Activated naive CD4-positive, alpha-beta T cell treated with anti-CD3 and anti-CD28 coated beads for 36 hours (primary cell): ENCODE results near the gene RBP3. TPM values are rescaled to one million over a fixed set of nuclear protein-coding genes. Genes with fewer than 3 reads are reported as not detected.

Source experiments
- CTCF ChIA-PET: fragments of 350-600 bp; sonication (Branson Sonifier 250); formaldehyde crosslinking; loops from one replicate; lab custom pipeline; 2021; ENCODE audit warnings: antibody characterized with exemption; lab: Charles Lee
- DNase-seq: peaks from one replicate; pipeline ENCODE4 v3.0.0-alpha.2; 2020
- H3K27ac Mint-ChIP-seq: one replicate; pipeline ENCODE4 v1.8.0; 2021; ENCODE audit warnings: mild to moderate bottlenecking, mixed read lengths
- H3K27me3 Mint-ChIP-seq: one replicate; pipeline ENCODE4 v1.8.0; 2021; ENCODE audit warnings: low read depth, mixed read lengths
- H3K36me3 Mint-ChIP-seq: one replicate; pipeline ENCODE4 v1.8.0; 2021; ENCODE audit warnings: low read depth, mixed read lengths
- H3K4me1 Mint-ChIP-seq: one replicate; pipeline ENCODE4 v1.8.0; 2021; ENCODE audit warnings: low read depth, mixed read lengths
- H3K4me3 Mint-ChIP-seq: one replicate; pipeline ENCODE4 v1.8.0; 2021; ENCODE audit warnings: mild to moderate bottlenecking, moderate library complexity, mixed read lengths
- H3K9me3 Mint-ChIP-seq: one replicate; pipeline ENCODE4 v1.8.0; 2021; ENCODE audit warnings: mixed read lengths
- intact Hi-C: fragments of 100-400 bp; cut with micrococcal nuclease; formaldehyde crosslinking; loops from one replicate; pipeline ENCODE4 v1.15.1; 2023
- total RNA-seq, 2 experiments: library from RNA; stranded (reverse); gene quantifications; one replicate each; pipeline ENCODE4 v1.2.3, GENCODE V29; 2021

The RBP3 gene
- total RNA-seq, 2 experiments from 2014 or later = not detected

- DNase-seq = no peak
- Mint-ChIP-seq H3K4me1 (no peaks in the 10 kb centered on the region), H3K4me3 (no peak overlapping the region), H3K9me3 (no peaks in the 10 kb centered on the region), H3K36me3 (no peaks in the 10 kb centered on the region), H3K27me3 (no peaks in the 10 kb centered on the region), H3K27ac (no peak overlapping the region)
- intact Hi-C loops = no loop called here
- CTCF ChIA-PET = no interaction called here
These were observed 16.2 kb downstream of the RBP3 start for GRCh38 chr10:47364366-47364765.

DNA sequence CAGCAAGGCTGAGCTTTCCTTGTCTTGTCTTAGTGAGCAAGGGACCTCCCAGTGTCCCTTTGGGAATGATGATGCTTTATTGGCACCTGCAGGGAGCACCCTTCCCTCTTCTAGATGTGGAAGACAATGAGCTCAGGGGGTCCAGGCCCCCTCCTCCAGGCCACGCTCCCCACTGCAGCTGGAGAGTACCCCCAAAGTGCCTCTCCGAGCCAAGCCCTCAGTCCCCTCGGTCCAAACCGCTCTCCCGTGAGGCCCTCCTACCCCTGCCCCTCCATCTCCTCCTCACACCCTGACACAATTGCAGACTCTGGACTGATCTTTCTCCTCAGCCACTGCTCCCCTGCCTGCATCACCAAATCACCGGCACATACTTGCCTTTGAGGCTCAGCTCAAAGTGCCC, 16.7 kb downstream of the RBP3 start:
- Mint-ChIP-seq H3K4me1 (no peaks in the 10 kb centered on the region), H3K27me3 (no peaks in the 10 kb centered on the region), H3K36me3 (no peaks in the 10 kb centered on the region), H3K27ac (no peak overlapping the region), H3K4me3 (no peak overlapping the region), H3K9me3 (no peaks in the 10 kb centered on the region)
- DNase-seq = no peak
- CTCF ChIA-PET = interaction anchor here (1.4 kb wide), 1 partner anchor 24 kb away, joined by 4 read pairs; no protein-coding TSS in a partner anchor
- intact Hi-C loops = no loop called here

DNA sequence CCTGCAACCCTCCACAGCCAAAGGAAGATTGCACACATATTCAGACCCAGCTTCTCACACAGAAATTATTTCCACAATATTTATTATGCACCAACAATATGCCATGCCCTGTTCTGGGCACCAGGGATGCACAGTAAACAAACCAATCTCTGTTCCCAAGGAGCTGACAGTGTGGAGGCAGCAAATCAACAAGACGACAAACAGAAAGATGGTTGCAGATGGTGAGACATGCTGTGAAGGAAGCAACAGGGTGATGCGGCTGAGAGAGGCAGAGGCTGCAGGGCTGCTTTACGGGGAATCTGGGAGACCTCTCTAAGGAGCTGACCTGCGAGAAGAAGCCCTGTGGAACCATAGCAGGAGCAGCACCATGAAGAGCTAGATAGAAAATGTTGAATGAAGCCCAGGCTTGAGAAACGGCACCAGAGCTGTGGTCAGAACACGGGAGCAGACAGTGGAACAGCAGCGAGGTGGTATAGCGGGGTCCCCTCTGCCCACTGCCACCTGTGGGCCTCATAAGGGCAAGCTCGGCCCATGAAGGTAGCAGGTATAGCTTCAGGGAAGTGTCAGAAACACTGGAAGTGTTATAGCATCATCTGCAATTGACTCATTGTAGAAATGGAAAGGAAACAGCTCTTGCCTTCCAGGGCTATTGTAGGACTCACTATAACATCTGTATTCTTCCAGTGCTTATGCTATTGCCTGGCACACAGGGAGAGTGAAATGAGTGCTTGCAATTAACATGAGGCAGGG, 17.4 kb downstream of the RBP3 start:
- Mint-ChIP-seq H3K4me3 (no peak overlapping the region), H3K27me3 (no peaks in the 10 kb centered on the region), H3K27ac (no peak overlapping the region), H3K4me1 (no peaks in the 10 kb centered on the region), H3K9me3 (no peaks in the 10 kb centered on the region), H3K36me3 (no peaks in the 10 kb centered on the region)
- no peak for DNase-seq
- intact Hi-C loops = no loop called here
- CTCF ChIA-PET = interaction anchor here (1.4 kb wide), 1 partner anchor 25 kb away, joined by 4 read pairs; no protein-coding TSS in a partner anchor

GRCh38 chr10:47366181-47366631, 18.0 kb downstream of the RBP3 start:
- H3K9me3 Mint-ChIP-seq = no peaks in the 10 kb centered on the region
- no peak overlapping the region for H3K4me3 Mint-ChIP-seq
- intact Hi-C loops = no loop called here
- no peak for DNase-seq
- CTCF ChIA-PET = interaction anchor here (1.4 kb wide), 1 partner anchor 25 kb away, joined by 4 read pairs; no protein-coding TSS in a partner anchor
- H3K27me3 Mint-ChIP-seq = no peaks in the 10 kb centered on the region
- no peaks in the 10 kb centered on the region for H3K36me3 Mint-ChIP-seq
- no peaks in the 10 kb centered on the region for H3K4me1 Mint-ChIP-seq
- no peak overlapping the region for H3K27ac Mint-ChIP-seq

- Mint-ChIP-seq H3K4me1 (no peaks in the 10 kb centered on the region), H3K27ac (no peak overlapping the region), H3K27me3 (no peaks in the 10 kb centered on the region), H3K4me3 (no peak overlapping the region), H3K36me3 (no peaks in the 10 kb centered on the region), H3K9me3 (no peaks in the 10 kb centered on the region)
- no peak for DNase-seq
- intact Hi-C loops = no loop called here
- CTCF ChIA-PET = interaction anchor here (0.6 to 1.4 kb wide), 2 partner anchors 25 to 26 kb away, joined by 3 to 4 read pairs; no protein-coding TSS in a partner anchor
These were observed 18.7 kb downstream of the RBP3 start for GRCh38 chr10:47366731-47367460.

DNA sequence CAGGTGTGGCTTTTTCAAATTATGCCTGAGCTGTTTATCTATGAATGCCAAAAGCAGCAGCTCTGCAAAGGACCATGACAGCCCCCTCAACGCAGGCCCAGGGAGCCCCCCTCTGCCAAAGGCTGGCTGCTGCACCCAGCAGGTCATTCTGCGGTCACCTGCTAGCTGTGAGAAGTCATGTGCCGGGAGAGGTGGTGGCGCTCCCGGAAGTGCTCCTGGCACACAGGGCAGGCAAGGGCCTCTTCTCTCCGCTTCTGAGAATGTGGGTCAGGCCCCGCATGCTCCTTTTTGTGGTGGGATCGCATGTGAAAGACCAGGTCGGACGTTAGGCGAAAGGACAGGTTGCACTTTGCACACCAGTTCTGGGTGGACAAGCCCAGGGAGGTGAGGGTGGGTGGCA, 19.5 kb downstream of the RBP3 start:
- Mint-ChIP-seq H3K27me3 (no peaks in the 10 kb centered on the region), H3K4me1 (no peaks in the 10 kb centered on the region), H3K36me3 (no peaks in the 10 kb centered on the region), H3K4me3 (no peak overlapping the region), H3K27ac (no peak overlapping the region), H3K9me3 (no peaks in the 10 kb centered on the region)
- DNase-seq = no peak
- CTCF ChIA-PET = no interaction called here
- intact Hi-C loops = no loop called here

DNA sequence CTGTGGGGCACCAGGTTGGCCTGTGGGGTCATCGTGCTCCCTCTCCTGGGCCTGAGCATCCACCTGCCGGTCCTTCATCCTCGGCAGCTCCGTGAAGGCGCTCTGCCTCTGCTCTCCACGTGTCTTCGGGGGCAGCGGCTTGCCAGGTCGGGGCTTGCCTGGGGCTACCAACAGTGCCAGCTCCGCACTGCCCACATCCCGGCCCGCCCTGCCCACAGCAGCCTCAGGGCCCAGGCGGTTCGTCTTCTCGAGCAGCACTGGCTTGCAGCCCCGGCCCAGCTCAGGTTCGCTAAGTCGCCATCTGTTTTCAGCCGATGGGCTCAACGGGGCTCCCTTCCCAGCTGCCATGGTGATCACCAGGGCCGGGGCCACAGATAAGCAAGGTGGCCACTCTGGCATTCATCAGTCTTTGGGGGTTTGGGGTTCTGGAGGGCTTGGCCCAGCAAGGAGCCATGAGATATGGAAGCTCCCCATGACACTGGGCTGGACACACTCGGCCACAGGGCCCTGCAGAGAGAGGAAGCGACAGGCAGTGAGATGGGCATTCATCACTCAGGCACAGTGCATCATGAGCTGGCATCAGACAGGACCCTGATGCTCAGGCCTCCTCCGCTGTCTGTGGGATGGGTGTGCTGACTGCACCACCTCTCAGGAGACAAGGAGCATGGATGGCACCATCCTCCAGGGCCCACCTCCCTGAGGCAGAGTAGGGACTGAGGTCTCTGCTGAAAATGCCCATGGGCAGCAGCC, 20.4 kb downstream of the RBP3 start:
- intact Hi-C loops = no loop called here
- CTCF ChIA-PET = no interaction called here

DNA sequence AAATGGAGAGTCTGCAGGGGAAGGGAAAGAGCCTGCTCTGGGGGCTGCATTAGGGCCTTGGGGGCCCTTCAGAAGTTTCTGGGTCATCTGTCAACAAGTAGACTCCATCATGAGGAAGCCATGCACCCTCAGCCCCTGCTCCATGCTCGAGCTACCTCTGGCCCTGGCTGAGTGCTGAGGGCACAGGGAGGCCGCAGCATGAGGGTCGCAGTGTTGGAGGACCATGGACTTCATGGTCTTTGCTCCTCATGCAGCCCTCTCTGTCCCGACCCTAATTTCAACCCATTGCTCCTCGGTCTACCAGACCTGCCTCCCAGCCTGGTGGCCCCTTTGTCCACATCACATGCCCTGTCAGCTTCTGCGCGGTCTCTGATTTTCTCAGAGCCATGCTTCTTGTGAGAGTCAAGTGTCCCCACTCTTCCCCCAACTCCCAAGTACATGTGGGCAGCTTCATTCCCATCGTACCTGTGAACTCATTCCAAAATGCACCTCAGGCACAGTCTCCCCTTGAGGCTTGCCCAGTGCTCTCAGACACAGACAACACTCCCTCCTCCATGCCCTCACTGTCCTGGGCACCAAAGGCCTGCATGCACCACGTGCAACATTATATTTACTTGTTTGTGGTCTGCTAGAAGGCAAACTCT, 21.2 kb downstream of the RBP3 start:
- CTCF ChIA-PET = interaction anchor here (1.5 kb wide), 1 partner anchor 8 kb away, joined by 3 read pairs; no protein-coding TSS in a partner anchor
- DNase-seq = no peak
- Mint-ChIP-seq H3K27ac (no peak overlapping the region), H3K4me3 (no peak overlapping the region), H3K36me3 (no peaks in the 10 kb centered on the region), H3K9me3 (no peaks in the 10 kb centered on the region), H3K4me1 (no peaks in the 10 kb centered on the region), H3K27me3 (no peaks in the 10 kb centered on the region)
- intact Hi-C loops = no loop called here

More for the DNA sequence above, 20.4 kb downstream of the RBP3 start:
- H3K27me3 Mint-ChIP-seq = no peaks in the 10 kb centered on the region
- H3K4me1 Mint-ChIP-seq = no peaks in the 10 kb centered on the region
- H3K4me3 Mint-ChIP-seq = no peak overlapping the region
- no peaks in the 10 kb centered on the region for H3K9me3 Mint-ChIP-seq
- no peaks in the 10 kb centered on the region for H3K36me3 Mint-ChIP-seq
- DNase-seq = no peak
- no peak overlapping the region for H3K27ac Mint-ChIP-seq

DNA sequence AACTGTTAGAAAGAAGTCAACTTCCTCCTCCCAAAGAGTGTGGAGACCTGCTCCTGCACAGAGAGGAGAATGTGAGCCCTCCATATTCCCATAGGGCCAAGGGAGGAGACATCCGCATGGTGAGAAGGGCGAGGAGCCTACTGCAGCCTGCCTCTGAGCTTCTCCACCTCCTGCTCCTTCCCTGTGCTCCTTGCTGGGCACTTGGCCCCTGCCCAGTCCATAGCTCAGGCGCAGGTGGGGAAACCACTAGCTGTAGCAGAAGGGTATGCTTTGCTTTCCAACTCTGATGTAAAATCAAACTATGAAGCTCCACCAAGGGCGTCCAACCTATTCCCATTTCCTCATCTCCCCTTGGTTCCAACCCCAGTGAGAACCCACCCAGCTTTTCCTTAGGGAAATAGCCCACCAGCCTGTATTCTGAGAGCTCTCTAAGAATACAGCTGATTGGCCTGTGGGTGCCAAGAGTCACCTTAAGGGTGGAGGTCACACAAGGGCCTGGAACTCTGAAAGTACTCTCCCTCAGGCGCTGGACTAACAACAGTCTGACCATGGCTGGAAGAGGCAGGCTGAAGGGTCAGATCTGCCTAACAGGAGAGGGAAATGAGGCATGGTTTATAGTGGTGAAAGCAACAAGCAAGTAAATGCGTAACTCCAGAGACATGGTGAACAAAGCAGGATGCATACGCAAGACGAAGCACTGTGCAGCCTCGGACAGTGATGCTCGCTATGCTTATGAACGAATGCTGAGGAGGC, 22.0 kb downstream of the RBP3 start:
- Mint-ChIP-seq H3K27me3 (peaks cover 3% of the 10 kb centered on the region), H3K9me3 (no peaks in the 10 kb centered on the region), H3K4me3 (no peak overlapping the region), H3K4me1 (no peaks in the 10 kb centered on the region), H3K36me3 (no peaks in the 10 kb centered on the region), H3K27ac (no peak overlapping the region)
- no peak for DNase-seq
- intact Hi-C loops = no loop called here
- CTCF ChIA-PET = interaction anchor here (1.5 to 1.6 kb wide), 2 partner anchors 9 to 322 kb away, joined by 3 read pairs; no protein-coding TSS in a partner anchor

DNA sequence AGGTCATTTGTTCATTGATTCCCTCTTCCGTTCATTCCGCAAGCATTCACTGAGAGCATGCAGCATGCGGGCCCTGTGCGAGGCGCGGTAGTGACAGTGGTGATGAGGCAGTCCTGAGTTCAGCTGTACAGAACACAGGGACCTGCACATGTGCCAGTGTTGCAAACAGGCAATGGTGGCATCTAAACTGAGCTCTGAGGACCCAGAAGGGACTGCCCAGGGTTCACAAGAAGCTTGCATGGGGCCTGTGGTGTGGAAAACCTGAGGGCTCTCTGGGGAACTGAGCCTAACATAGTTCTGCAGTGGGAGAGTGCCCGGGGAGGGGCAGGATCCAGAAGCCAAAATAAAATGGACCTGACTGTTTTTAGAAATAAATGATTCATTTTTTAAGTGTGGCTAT, 22.7 kb downstream of the RBP3 start:
- Mint-ChIP-seq H3K9me3 (no peaks in the 10 kb centered on the region), H3K27me3 (peaks cover 9% of the 10 kb centered on the region), H3K27ac (no peak overlapping the region), H3K4me3 (no peak overlapping the region), H3K36me3 (no peaks in the 10 kb centered on the region), H3K4me1 (no peaks in the 10 kb centered on the region)
- no peak for DNase-seq
- intact Hi-C loops = no loop called here
- CTCF ChIA-PET = interaction anchor here (1.5 to 1.6 kb wide), 2 partner anchors 9 to 323 kb away, joined by 3 read pairs; no protein-coding TSS in a partner anchor
